HG03175 (cell line): ENCODE results near the gene CTTNBP2.

Experiments
- ATAC-seq: cut with Tn5 transposase; IDR thresholded peaks from one replicate; pipeline ENCODE4 v1.9.1; 2021; ENCODE audit warnings: mild to moderate bottlenecking, moderate library complexity; ENCODE audit not compliant: unreplicated experiment

The CTTNBP2 gene, protein sequence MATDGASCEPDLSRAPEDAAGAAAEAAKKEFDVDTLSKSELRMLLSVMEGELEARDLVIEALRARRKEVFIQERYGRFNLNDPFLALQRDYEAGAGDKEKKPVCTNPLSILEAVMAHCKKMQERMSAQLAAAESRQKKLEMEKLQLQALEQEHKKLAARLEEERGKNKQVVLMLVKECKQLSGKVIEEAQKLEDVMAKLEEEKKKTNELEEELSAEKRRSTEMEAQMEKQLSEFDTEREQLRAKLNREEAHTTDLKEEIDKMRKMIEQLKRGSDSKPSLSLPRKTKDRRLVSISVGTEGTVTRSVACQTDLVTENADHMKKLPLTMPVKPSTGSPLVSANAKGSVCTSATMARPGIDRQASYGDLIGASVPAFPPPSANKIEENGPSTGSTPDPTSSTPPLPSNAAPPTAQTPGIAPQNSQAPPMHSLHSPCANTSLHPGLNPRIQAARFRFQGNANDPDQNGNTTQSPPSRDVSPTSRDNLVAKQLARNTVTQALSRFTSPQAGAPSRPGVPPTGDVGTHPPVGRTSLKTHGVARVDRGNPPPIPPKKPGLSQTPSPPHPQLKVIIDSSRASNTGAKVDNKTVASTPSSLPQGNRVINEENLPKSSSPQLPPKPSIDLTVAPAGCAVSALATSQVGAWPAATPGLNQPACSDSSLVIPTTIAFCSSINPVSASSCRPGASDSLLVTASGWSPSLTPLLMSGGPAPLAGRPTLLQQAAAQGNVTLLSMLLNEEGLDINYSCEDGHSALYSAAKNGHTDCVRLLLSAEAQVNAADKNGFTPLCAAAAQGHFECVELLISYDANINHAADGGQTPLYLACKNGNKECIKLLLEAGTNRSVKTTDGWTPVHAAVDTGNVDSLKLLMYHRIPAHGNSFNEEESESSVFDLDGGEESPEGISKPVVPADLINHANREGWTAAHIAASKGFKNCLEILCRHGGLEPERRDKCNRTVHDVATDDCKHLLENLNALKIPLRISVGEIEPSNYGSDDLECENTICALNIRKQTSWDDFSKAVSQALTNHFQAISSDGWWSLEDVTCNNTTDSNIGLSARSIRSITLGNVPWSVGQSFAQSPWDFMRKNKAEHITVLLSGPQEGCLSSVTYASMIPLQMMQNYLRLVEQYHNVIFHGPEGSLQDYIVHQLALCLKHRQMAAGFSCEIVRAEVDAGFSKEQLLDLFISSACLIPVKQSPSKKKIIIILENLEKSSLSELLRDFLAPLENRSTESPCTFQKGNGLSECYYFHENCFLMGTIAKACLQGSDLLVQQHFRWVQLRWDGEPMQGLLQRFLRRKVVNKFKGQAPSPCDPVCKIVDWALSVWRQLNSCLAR (N-terminal part only)

DNA sequence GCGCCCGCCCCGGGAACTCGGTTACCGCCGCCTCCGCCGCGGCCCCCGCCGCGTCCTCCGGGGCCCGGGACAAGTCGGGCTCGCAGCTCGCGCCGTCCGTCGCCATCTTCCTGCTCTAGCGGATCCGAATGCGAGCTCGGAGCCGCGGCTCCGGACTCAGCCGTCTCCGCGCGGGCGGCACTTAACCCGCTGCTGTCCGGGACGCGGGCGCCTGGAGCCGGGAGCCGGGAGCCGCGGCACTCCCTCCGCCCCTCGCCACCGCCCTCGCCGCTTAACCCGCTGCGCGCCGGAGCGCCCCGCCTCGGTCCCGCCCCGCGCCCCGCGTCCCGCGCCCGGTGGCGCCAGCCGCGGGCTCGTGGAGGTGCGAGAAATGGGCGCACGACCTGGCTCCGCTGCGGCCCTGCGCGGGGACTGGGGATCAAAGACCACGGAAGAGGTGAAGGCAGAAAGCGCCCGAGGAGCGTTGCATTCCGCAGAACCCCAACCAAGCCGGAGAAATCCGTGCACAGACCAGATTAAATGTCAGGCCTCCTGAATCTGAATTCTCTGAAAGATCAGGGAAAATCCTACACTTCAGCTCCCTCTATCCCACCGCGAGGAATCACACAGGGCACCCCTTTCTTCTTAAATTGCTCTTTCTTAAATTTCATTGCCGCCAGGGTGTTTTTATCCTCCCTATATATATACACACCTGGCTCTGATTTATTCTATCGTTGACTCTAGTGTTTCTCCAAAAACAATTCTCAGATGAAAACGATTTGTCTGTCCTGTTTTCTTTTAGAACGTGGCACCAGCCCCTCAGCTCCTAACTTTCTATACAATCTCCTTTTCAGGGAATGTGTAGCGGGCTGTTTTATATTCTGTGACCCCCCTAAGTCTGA, at the start of gene CTTNBP2:
Gene CTTNBP2 (minus strand): TSS at position 132 of the 881 bp plus-strand sequence. CDS start 26 bp downstream, at position 106.
- ATAC-seq: peak; percentile 43

- ATAC-seq: no peak
Observed at GRCh38 chr7:117916309-117916708, 43.1 kb upstream of the CTTNBP2 start.

DNA sequence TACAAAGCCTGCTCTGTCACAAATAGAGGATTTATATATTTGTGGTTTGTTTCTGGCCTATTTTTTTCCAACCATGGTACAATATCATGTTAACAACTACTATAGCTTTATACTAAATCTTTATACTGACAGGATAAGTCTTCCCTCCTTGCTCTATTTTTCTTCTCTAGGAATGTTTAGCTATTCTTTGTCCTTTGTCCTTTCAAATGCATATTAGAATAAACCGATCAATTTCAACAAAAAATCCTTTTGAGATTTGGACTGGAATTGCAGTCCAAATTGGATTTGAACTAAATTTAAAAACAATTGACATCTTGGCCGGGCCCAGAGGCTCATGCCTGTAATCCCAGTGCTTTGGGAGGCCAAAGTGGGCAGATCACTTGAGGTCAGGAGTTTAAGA, 39.2 kb upstream of the CTTNBP2 start:
- ATAC-seq: no peak

- no peak for ATAC-seq
Observed at GRCh38 chr7:117908031-117908795, 35.0 kb upstream of the CTTNBP2 start.

DNA sequence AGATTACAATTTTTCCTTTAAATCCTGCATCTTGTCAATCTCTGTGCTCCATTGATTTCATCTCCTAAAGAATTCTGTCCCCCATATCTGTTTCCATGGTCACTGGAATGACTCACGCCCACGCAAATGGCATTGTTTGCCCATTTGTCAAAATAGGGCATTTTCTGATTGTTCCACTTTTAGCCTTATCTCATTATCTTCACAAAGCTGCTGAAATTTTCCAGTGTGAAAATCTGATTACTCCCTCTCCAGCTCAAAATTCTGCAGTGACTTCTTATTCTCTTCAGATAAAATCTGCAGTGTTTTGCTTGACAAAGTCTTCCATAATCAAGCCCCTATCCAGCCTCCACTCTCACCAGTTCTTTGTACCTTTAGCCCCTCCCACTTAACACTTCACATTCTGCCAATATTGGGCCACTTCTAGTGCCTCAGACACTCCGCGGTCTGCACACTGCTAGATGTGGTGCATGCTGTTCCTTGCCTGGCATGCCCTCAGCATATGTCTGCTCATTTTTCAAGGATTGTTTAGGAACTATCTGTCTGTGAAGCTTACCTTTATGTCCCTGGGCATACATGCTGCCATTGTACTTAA, 33.9 kb upstream of the CTTNBP2 start:
- no peak for ATAC-seq

GRCh38 chr7:117902314-117902889, 29.2 kb upstream of the CTTNBP2 start:
- ATAC-seq: no peak

DNA sequence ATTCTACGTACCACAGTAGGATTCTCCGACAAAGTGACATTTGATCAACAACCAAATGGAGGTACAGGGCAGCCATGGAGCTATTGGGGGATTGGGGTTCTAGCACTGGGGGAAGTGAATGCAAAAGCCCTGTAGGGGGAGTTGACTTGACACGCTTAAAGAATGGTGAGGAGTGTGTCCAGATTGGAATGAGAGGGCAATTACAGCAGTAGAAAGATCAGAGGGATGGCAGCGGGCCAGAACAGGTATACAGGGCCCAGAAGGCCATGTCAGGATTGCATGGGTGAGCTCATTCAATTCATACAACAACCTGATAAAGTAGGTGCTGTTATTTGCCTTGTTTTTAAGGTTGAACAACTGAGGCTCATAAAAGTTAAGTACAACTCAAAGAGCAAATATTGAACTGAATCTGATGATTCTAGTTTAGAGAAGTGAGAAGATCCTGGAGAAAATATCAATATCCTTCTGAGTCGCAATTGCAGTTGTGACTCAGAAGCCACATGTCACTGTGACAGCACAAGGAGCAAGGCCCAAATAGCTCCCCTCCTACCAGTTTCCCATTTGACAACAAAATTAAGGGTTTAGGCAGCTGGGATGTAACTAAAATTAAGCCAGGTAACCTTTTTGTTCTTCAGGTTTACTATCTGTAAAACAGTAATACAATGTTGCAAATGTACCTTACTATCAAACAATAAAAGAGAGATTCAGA, 28.0 kb upstream of the CTTNBP2 start:
- no peak for ATAC-seq

DNA sequence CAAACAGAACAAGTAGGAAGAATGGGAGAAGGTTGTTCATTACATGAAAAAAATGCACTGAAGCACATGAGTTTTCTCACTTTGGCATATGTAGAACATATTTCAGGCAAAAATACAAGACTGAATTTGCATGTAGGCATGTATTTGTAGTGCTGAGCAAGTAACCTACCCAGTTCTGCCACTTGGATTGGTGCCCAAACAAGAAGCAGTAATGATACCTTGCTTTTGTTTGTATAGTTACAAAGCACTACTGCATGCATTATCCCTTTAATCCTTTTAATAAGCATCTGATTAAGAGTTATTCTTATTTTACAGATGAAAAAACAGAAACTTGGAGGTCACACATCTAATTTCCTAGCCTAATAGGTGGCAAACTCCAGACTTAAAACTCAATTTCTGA, 23.1 kb upstream of the CTTNBP2 start:
- ATAC-seq: no peak

- no peak for ATAC-seq
Observed at GRCh38 chr7:117895276-117895675, 22.0 kb upstream of the CTTNBP2 start.

- ATAC-seq: no peak
Observed at GRCh38 chr7:117894037-117894436, 20.8 kb upstream of the CTTNBP2 start.

- ATAC-seq: no peak
Observed at GRCh38 chr7:117892821-117893220, 19.6 kb upstream of the CTTNBP2 start.

DNA sequence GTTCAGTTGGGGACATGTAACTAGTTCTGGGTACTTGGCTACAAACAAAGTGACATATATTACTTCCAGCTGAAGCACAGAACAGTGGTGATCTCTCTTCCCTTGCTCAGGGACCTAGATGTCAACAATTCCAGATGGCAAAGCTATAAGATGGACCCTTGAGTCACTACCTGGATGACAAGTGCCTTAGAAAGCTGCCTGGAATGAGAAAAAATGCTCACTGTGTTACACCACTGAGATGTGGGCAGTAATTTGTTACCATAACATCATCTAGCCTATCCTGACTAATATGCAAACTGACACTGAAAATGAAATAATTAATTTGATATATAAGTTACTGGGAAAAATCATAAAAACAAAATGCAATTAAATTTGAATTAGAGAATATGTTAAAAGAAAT, 16.4 kb upstream of the CTTNBP2 start:
- ATAC-seq: no peak

- ATAC-seq: no peak
Observed at GRCh38 chr7:117888627-117889026, 15.4 kb upstream of the CTTNBP2 start.

- ATAC-seq: no peak
Observed at GRCh38 chr7:117882594-117882993, 9.4 kb upstream of the CTTNBP2 start.

DNA sequence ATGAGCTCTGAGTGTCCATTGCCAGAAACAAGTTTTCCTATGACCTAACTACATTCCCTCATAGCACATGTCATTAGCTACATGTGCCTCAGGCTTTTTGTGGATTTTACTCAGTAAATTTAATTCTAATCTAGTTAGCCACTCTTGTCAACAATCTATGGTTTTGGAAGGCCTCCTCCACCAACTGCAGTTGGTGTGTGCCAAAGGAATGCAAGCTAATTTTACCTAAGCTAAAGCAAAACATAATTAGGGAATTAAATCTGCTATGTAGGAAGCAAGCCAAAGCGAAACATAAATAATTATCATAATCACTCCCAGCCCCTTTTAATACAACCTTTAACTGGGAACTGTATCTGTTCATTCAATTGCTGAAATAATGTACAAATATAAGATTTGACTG, 3.5 kb upstream of the CTTNBP2 start:
- no peak for ATAC-seq

DNA sequence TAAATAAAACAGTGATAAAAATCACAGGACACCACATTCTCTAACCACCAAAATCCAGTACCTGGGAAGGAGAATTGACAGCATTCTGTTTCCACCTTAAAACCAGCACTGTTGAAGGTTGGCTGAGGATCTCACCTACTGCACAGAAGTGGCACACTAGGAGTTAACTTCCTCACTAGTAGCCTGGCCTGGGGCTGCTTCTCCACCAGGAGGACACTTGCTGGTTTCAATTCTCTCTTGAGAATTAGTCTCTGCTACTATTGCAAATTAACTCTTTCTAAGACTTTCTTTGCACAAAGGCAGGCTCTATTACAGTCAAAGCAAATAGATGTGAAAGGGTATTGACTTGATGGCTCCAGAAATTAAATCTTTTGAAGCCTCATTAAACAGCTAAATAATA, 2.3 kb upstream of the CTTNBP2 start:
- ATAC-seq: peak; percentile 48

- ATAC-seq: no peak
Observed at GRCh38 chr7:117874191-117874700, 1.0 kb upstream of the CTTNBP2 start.
